Immature natural killer cell (primary cell): ENCODE results near the gene NETO1. TPM values are rescaled to one million over a fixed set of nuclear protein-coding genes. Genes with fewer than 3 reads are reported as not detected.

ENCODE experiments used
- DNase-seq, 3 donors: peaks; one replicate each; pipeline ENCODE4 v3.0.0; 2022; ENCODE audit warnings: mixed read lengths in 1 of 3
- H3K27ac Mint-ChIP-seq, 6 donors: one replicate each; pipeline ENCODE4 v1.8.0; 2020; ENCODE audit warnings: mixed read lengths in 6 of 6, mild to moderate bottlenecking in 5 of 6, inconsistent platforms in 4 of 6, moderate library complexity in 3 of 6
- H3K27me3 Mint-ChIP-seq, 3 donors: one replicate each; pipeline ENCODE4 v1.8.0; 2020 to 2021; ENCODE audit warnings: low read depth in 3 of 3, mild to moderate bottlenecking in 3 of 3, mixed read lengths in 3 of 3, moderate library complexity in 3 of 3, inconsistent platforms in 1 of 3
- H3K36me3 Mint-ChIP-seq, 3 donors: one replicate each; pipeline ENCODE4 v1.8.0; 2020; ENCODE audit warnings: mixed read lengths in 3 of 3, inconsistent platforms in 2 of 3, mild to moderate bottlenecking in 2 of 3
- H3K4me1 Mint-ChIP-seq, 2 donors: one replicate each; pipeline ENCODE4 v1.8.0; 2020; ENCODE audit warnings: inconsistent platforms in 2 of 2, mild to moderate bottlenecking in 2 of 2, mixed read lengths in 2 of 2, moderate library complexity in 1 of 2
- H3K4me3 Mint-ChIP-seq, 5 donors: one replicate each; pipeline ENCODE4 v1.8.0; 2020; ENCODE audit warnings: mild to moderate bottlenecking in 5 of 5, mixed read lengths in 5 of 5, inconsistent platforms in 3 of 5, moderate library complexity in 3 of 5
- H3K9me3 Mint-ChIP-seq, 6 donors: one replicate each; pipeline ENCODE4 v1.8.0; 2020; ENCODE audit warnings: mild to moderate bottlenecking in 6 of 6, mixed read lengths in 6 of 6, inconsistent platforms in 4 of 6, moderate library complexity in 3 of 6
- polyA plus RNA-seq, 3 donors: library from polyadenylated mRNA; unstranded; fragments of 300-500 nt; fragmentation: Illumina TruSeq; gene quantifications; one replicate each; pipeline ENCODE4 v1.2.3, GENCODE V29; 2021

NETO1 gene
- polyA plus RNA-seq, 3 donors from 2014 or later, result not detected

GRCh38 chr18:72752220-72752619, 115.6 kb downstream of the NETO1 start:
- H3K9me3 Mint-ChIP-seq, result peaks cover 0 to 14% (median 6%) of the 10 kb centered on the region in 6 donors
- H3K4me3 Mint-ChIP-seq, result no peak overlapping the region
- H3K4me1 Mint-ChIP-seq, result no peaks in the 10 kb centered on the region
- no peaks in the 10 kb centered on the region for H3K36me3 Mint-ChIP-seq
- no peak overlapping the region for H3K27ac Mint-ChIP-seq
- no peaks in the 10 kb centered on the region for H3K27me3 Mint-ChIP-seq
- DNase-seq, result no peak

GRCh38 chr18:72742002-72742401, 125.8 kb downstream of the NETO1 start:
- Mint-ChIP-seq H3K27me3 (peaks cover 0 to 2% (median 0%) of the 10 kb centered on the region in 3 donors), H3K36me3 (no peaks in the 10 kb centered on the region), H3K4me1 (no peaks in the 10 kb centered on the region), H3K9me3 (peaks cover 0 to 14% (median 2%) of the 10 kb centered on the region in 6 donors), H3K27ac (no peak overlapping the region), H3K4me3 (no peak overlapping the region)
- no peak for DNase-seq

- Mint-ChIP-seq H3K27ac (no peak overlapping the region), H3K27me3 (peaks cover 0 to 2% (median 0%) of the 10 kb centered on the region in 3 donors), H3K9me3 (peaks cover 0 to 20% (median 4%) of the 10 kb centered on the region in 6 donors), H3K4me1 (no peaks in the 10 kb centered on the region), H3K4me3 (no peak overlapping the region), H3K36me3 (no peaks in the 10 kb centered on the region)
- DNase-seq, result no peak
Measured at GRCh38 chr18:72738136-72738535, 129.7 kb downstream of the NETO1 start.

GRCh38 chr18:72727776-72728175, 140.0 kb downstream of the NETO1 start:
- Mint-ChIP-seq H3K27me3 (no peaks in the 10 kb centered on the region), H3K4me1 (no peaks in the 10 kb centered on the region), H3K4me3 (no peak overlapping the region), H3K9me3 (peaks cover 14 to 48% (median 18%) of the 10 kb centered on the region in 6 donors), H3K27ac (no peak overlapping the region), H3K36me3 (no peaks in the 10 kb centered on the region)
- DNase-seq, result no peak

GRCh38 chr18:72727038-72727655, 140.6 kb downstream of the NETO1 start:
- no peaks in the 10 kb centered on the region for H3K4me1 Mint-ChIP-seq
- H3K36me3 Mint-ChIP-seq, result no peaks in the 10 kb centered on the region
- no peak for DNase-seq
- H3K27ac Mint-ChIP-seq, result no peak overlapping the region
- H3K27me3 Mint-ChIP-seq, result no peaks in the 10 kb centered on the region
- no peak overlapping the region for H3K4me3 Mint-ChIP-seq
- peaks cover 16 to 48% (median 19%) of the 10 kb centered on the region in 6 donors for H3K9me3 Mint-ChIP-seq

- Mint-ChIP-seq H3K27ac (no peak overlapping the region), H3K4me3 (no peak overlapping the region), H3K27me3 (no peaks in the 10 kb centered on the region), H3K9me3 (peaks cover 16 to 54% (median 22%) of the 10 kb centered on the region in 6 donors), H3K4me1 (no peaks in the 10 kb centered on the region), H3K36me3 (no peaks in the 10 kb centered on the region)
- DNase-seq, result no peak
Measured at GRCh38 chr18:72726201-72726600, 141.6 kb downstream of the NETO1 start.

- no peaks in the 10 kb centered on the region for H3K36me3 Mint-ChIP-seq
- DNase-seq, result no peak
Measured at GRCh38 chr18:72721330-72721729, 146.5 kb downstream of the NETO1 start.

GRCh38 chr18:72720116-72720515, 147.7 kb downstream of the NETO1 start:
- Mint-ChIP-seq H3K4me1 (no peaks in the 10 kb centered on the region), H3K4me3 (no peak overlapping the region), H3K27ac (no peak overlapping the region), H3K27me3 (no peaks in the 10 kb centered on the region), H3K36me3 (no peaks in the 10 kb centered on the region), H3K9me3 (peaks cover 8 to 27% (median 16%) of the 10 kb centered on the region in 6 donors)
- DNase-seq, result no peak

More at GRCh38 chr18:72721330-72721729, 146.5 kb downstream of the NETO1 start:
- Mint-ChIP-seq H3K4me1 (no peaks in the 10 kb centered on the region), H3K27me3 (no peaks in the 10 kb centered on the region), H3K4me3 (no peak overlapping the region), H3K9me3 (peaks cover 14 to 29% (median 18%) of the 10 kb centered on the region in 6 donors), H3K27ac (no peak overlapping the region)

- peaks cover 2 to 19% (median 3%) of the 10 kb centered on the region in 6 donors for H3K9me3 Mint-ChIP-seq
- H3K4me3 Mint-ChIP-seq, result no peak overlapping the region
- no peak overlapping the region for H3K27ac Mint-ChIP-seq
- peaks cover 0 to 1% (median 0%) of the 10 kb centered on the region in 3 donors for H3K27me3 Mint-ChIP-seq
- no peak for DNase-seq
- no peaks in the 10 kb centered on the region for H3K4me1 Mint-ChIP-seq
- no peaks in the 10 kb centered on the region for H3K36me3 Mint-ChIP-seq
Measured at GRCh38 chr18:72704202-72704601, 163.6 kb downstream of the NETO1 start.

- Mint-ChIP-seq H3K27ac (no peak overlapping the region), H3K9me3 (peaks cover 0 to 21% (median 4%) of the 10 kb centered on the region in 6 donors), H3K36me3 (no peaks in the 10 kb centered on the region), H3K4me1 (no peaks in the 10 kb centered on the region), H3K4me3 (no peak overlapping the region), H3K27me3 (no peaks in the 10 kb centered on the region)
- no peak for DNase-seq
Measured at GRCh38 chr18:72700961-72701710, 166.7 kb downstream of the NETO1 start.

- no peaks in the 10 kb centered on the region for H3K27me3 Mint-ChIP-seq
Measured at GRCh38 chr18:72697706-72698105, 170.1 kb downstream of the NETO1 start.

GRCh38 chr18:72692595-72692994, 175.2 kb downstream of the NETO1 start:
- DNase-seq, result no peak
- peaks cover 0 to 23% (median 7%) of the 10 kb centered on the region in 6 donors for H3K9me3 Mint-ChIP-seq
- no peaks in the 10 kb centered on the region for H3K27me3 Mint-ChIP-seq
- no peaks in the 10 kb centered on the region for H3K4me1 Mint-ChIP-seq
- H3K27ac Mint-ChIP-seq, result no peak overlapping the region
- no peaks in the 10 kb centered on the region for H3K36me3 Mint-ChIP-seq
- H3K4me3 Mint-ChIP-seq, result no peak overlapping the region

More at GRCh38 chr18:72697706-72698105, 170.1 kb downstream of the NETO1 start:
- H3K27ac Mint-ChIP-seq, result no peak overlapping the region
- H3K4me1 Mint-ChIP-seq, result no peaks in the 10 kb centered on the region
- DNase-seq, result no peak
- H3K9me3 Mint-ChIP-seq, result peaks cover 0 to 25% (median 10%) of the 10 kb centered on the region in 6 donors
- no peaks in the 10 kb centered on the region for H3K36me3 Mint-ChIP-seq
- no peak overlapping the region for H3K4me3 Mint-ChIP-seq
